Vagina (tissue), 2 donors: ENCODE results near the gene CHCHD1.

Experiments
- POLR2A ChIP-seq, 2 donors: fragments of 450-650 bp; IDR thresholded peaks; one replicate each; pipeline ENCODE4 v1.6.1; 2017; ENCODE audit warnings: antibody characterized with exemption in 2 of 2, mild to moderate bottlenecking in 2 of 2, moderate library complexity in 2 of 2
- POLR2AphosphoS5 ChIP-seq, 2 donors: sonication (generic); formaldehyde crosslinking; IDR thresholded peaks; one replicate each; pipeline ENCODE4 v1.9.0; 2017; ENCODE audit warnings: antibody characterized with exemption in 2 of 2, mild to moderate bottlenecking in 2 of 2, low read depth in 1 of 2; ENCODE audit not compliant: insufficient read depth in 1 of 2
- TF ChIP-seq, protein P1 (sequence below), 3 experiments: fragments of 450-650 bp in 2 of 3; fragments of 200-600 bp in 1 of 3; sonication (generic) in 1 of 3; IDR thresholded peaks; one replicate each; pipeline ENCODE4 v1.5.1; 2017 to 2019; ENCODE audit warnings: antibody characterized with exemption in 3 of 3, mild to moderate bottlenecking in 2 of 3, moderate library complexity in 2 of 3

GRCh38 chr10:73799899-73800559, 18.2 kb downstream of the CHCHD1 start:
- no peak for TF ChIP-seq POLR2A (IDR thresholded peaks at IDR 0.05)
- TF ChIP-seq, protein P1, sequence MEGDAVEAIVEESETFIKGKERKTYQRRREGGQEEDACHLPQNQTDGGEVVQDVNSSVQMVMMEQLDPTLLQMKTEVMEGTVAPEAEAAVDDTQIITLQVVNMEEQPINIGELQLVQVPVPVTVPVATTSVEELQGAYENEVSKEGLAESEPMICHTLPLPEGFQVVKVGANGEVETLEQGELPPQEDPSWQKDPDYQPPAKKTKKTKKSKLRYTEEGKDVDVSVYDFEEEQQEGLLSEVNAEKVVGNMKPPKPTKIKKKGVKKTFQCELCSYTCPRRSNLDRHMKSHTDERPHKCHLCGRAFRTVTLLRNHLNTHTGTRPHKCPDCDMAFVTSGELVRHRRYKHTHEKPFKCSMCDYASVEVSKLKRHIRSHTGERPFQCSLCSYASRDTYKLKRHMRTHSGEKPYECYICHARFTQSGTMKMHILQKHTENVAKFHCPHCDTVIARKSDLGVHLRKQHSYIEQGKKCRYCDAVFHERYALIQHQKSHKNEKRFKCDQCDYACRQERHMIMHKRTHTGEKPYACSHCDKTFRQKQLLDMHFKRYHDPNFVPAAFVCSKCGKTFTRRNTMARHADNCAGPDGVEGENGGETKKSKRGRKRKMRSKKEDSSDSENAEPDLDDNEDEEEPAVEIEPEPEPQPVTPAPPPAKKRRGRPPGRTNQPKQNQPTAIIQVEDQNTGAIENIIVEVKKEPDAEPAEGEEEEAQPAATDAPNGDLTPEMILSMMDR (IDR thresholded peaks at IDR 0.05) = no peak
- no peak for TF ChIP-seq POLR2AphosphoS5 (IDR thresholded peaks at IDR 0.05; ENCODE audit: insufficient read depth in 1 of 2, low read depth in 1 of 2)
